K562 (cell line): ENCODE results near the gene CFHR5. TPM values are rescaled to one million over a fixed set of nuclear protein-coding genes. Genes with fewer than 3 reads are reported as not detected.

Experiments used
- BMI1 ChIP-seq: fragments of 150-350 bp; IDR thresholded peaks from 2 replicates; pipeline ENCODE4 v1.6.1; 2014; ENCODE audit warnings: low read length
- CREB3L1 ChIP-seq: fragments of 450-650 bp; IDR thresholded peaks from 2 replicates; pipeline ENCODE4 v1.6.1; 2014; ENCODE audit warnings: low read depth, mild to moderate bottlenecking, moderate library complexity, borderline replicate concordance
- ELF2 ChIP-seq: fragments of 250-450 bp; sonication (Bioruptor Pico); IDR thresholded peaks from 2 replicates; pipeline ENCODE4 v1.5.0; 2021; ENCODE audit warnings: mild to moderate bottlenecking
- ESRRB ChIP-seq: fragments of 250-450 bp; sonication (Bioruptor Pico); IDR thresholded peaks from 2 replicates; pipeline ENCODE4 v1.5.0; 2020; ENCODE audit warnings: mild to moderate bottlenecking, moderate library complexity, borderline replicate concordance
- KLF1 ChIP-seq: fragments of 450-650 bp; IDR thresholded peaks from 2 replicates; pipeline ENCODE4 v1.6.1; 2016; ENCODE audit warnings: missing genetic modification characterization, missing compliant biosample characterization
- NCOR1 ChIP-seq: fragments of 450-650 bp; IDR thresholded peaks from 2 replicates; pipeline ENCODE4 v1.6.1; 2016; ENCODE audit warnings: mild to moderate bottlenecking, moderate library complexity
- NEUROD1 ChIP-seq: fragments of 150-350 bp; IDR thresholded peaks from 2 replicates; pipeline ENCODE4 v1.6.1; 2014; ENCODE audit warnings: borderline replicate concordance, low read length, low read depth; ENCODE audit not compliant: partially characterized antibody
- PATZ1 ChIP-seq: fragments of 250-450 bp; sonication (Bioruptor Pico); IDR thresholded peaks from 2 replicates; pipeline ENCODE4 v1.5.0; 2020; ENCODE audit warnings: mild to moderate bottlenecking, borderline replicate concordance
- POLR3A ChIP-seq: IDR thresholded peaks from 2 replicates; pipeline ENCODE4 v1.6.1; 2011; ENCODE audit warnings: borderline replicate concordance, mild to moderate bottlenecking, moderate library complexity; ENCODE audit not compliant: insufficient read length, insufficient read depth; ENCODE audit errors: extremely low read depth
- PRPF4 ChIP-seq: fragments of 200-400 bp; formaldehyde crosslinking; IDR thresholded peaks from one replicate; pipeline ENCODE4 v1.6.1; 2017; ENCODE audit warnings: low read length, low read depth, mild to moderate bottlenecking; ENCODE audit not compliant: insufficient read depth, poor library complexity, severe bottlenecking
- RBM17 ChIP-seq: fragments of 200-400 bp; formaldehyde crosslinking; IDR thresholded peaks from 2 replicates; pipeline ENCODE4 v1.6.1; 2017; ENCODE audit warnings: low read depth, mild to moderate bottlenecking, low read length, borderline replicate concordance
- SP2 ChIP-seq: IDR thresholded peaks from 2 replicates; pipeline ENCODE4 v1.6.1; 2011; ENCODE audit warnings: mild to moderate bottlenecking, low read depth, low read length, moderate library complexity; ENCODE audit not compliant: poor library complexity, severe bottlenecking; ENCODE audit errors: extremely low read depth
- SPI1 ChIP-seq: IDR thresholded peaks from 2 replicates; pipeline ENCODE4 v1.6.1; 2011; ENCODE audit warnings: low read depth, low read length, control low read depth, borderline replicate concordance
- SRSF1 ChIP-seq: fragments of 200-400 bp; formaldehyde crosslinking; IDR thresholded peaks from 2 replicates; pipeline ENCODE4 v1.6.1; 2017; ENCODE audit warnings: mild to moderate bottlenecking, low read depth, low read length, moderate library complexity
- TCF3 ChIP-seq: sonication (generic); formaldehyde crosslinking; IDR thresholded peaks from 2 replicates; pipeline ENCODE4 v1.4.0; 2020; ENCODE audit warnings: mild to moderate bottlenecking, missing genetic modification reagents
- ZBTB26 ChIP-seq: fragments of 450-650 bp; formaldehyde crosslinking; IDR thresholded peaks from 2 replicates; pipeline ENCODE4 v1.4.0; 2022; ENCODE audit warnings: missing genetic modification characterization
- ZNF253 ChIP-seq: fragments of 250-450 bp; sonication (Bioruptor Pico); conservative IDR thresholded peaks from 2 replicates; pipeline ENCODE4 v1.6.1; 2021; ENCODE audit warnings: mild to moderate bottlenecking
- ZNF41 ChIP-seq: fragments of 250-450 bp; sonication (Bioruptor Pico); conservative IDR thresholded peaks from 2 replicates; pipeline ENCODE4 v1.4.0; 2020; ENCODE audit warnings: mild to moderate bottlenecking
- polyA plus RNA-seq, 8 experiments: library from polyadenylated mRNA; depleted of rRNA in 4 of 8; stranded (reverse) in 5 of 8; unstranded in 3 of 8; fragments of >200 nt; fragmentation: Nextera tagmentation in 2 of 8; fragmentation: Illumina TruSeq in 1 of 8; extraction: Ambion mirVana in 2 of 8; extraction: Trizol in 1 of 8; gene quantifications; 2 replicates each; pipeline versions ENCODE4 v1.2.1 to v1.2.3, GENCODE V29; 2011 to 2014; ENCODE audit warnings: inconsistent platforms in 1 of 8, missing spikeins in 1 of 8
- total RNA-seq, 7 experiments: library from RNA; depleted of rRNA in 6 of 7; stranded (reverse); fragments of >200 nt in 6 of 7; fragmentation: Illumina TruSeq in 2 of 7; extraction: Trizol in 2 of 7; gene quantifications; 2 replicates each; pipeline versions ENCODE4 v1.2.1 to v1.2.3, GENCODE V29; 2011 to 2021; ENCODE audit warnings: low replicate concordance in 1 of 7
- TF ChIP-seq, protein P1 (sequence below): fragments of 450-650 bp; IDR thresholded peaks from 2 replicates; pipeline ENCODE4 v1.6.1; 2016; ENCODE audit warnings: antibody characterized with exemption
- TF ChIP-seq, protein P2 (sequence below): fragments of 450-650 bp; formaldehyde crosslinking; IDR thresholded peaks from 2 replicates; pipeline ENCODE4 v1.4.0; 2020; ENCODE audit warnings: mild to moderate bottlenecking, moderate library complexity

Gene CFHR5
- total and polyA plus RNA-seq, 9 of the 15 experiments (the other 6 are each of a cell fraction or from before 2014, with no cell fraction given), result not detected

DNA sequence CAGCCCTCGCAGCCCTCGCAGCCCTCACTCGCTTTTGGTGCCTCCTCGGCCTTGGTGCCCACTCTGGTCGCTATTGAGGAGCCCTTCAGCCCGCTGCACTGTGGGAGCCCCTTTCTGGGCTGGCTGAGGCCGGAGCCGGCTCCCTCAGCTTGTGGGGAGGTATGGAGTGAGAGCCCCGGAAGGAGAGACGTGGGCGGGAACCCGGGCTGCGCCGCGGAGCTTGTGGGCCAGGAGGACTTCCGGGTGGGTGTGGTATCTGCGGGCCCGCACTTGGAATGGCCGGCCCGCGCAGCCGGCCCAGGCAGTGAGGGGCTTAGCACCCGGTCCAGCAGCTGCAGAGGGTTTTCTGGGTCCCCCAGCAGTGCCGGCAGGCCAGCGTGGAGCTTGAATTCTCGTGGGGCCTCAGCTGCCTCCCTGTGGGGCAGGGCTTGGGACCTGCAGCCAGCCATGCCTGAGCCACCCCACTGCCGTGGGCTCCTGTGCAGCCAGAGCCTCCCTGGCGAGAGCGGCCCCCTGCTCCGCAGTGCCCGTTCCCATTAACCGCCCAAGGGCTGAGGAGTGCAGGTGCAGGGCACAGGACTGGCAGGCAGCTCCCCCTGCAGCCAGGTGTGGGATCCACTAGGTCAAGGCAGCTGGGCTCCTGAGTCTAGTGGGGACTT is 43.7 kb upstream of the CFHR5 start (continued):
- TF ChIP-seq NEUROD1 (no peak), ZBTB26 (CRISPR knock-in tag) (no peak), PRPF4 (no peak), RBM17 (no peak), BMI1 (no peak), NCOR1 (no peak), CREB3L1 (no peak), ESRRB (CRISPR knock-in tag) (no peak), PATZ1 (CRISPR knock-in tag) (no peak), ZNF253 (CRISPR knock-in tag) (no peak), TCF3 (no peak), KLF1 (tag) (peak; percentile 66; the same call in 1 of the 2 replicates), SPI1 (no peak), SP2 (no peak), SRSF1 (no peak), ELF2 (peak; percentile 76), ZNF41 (CRISPR knock-in tag) (no peak), POLR3A (no peak)
- TF ChIP-seq, protein P1, sequence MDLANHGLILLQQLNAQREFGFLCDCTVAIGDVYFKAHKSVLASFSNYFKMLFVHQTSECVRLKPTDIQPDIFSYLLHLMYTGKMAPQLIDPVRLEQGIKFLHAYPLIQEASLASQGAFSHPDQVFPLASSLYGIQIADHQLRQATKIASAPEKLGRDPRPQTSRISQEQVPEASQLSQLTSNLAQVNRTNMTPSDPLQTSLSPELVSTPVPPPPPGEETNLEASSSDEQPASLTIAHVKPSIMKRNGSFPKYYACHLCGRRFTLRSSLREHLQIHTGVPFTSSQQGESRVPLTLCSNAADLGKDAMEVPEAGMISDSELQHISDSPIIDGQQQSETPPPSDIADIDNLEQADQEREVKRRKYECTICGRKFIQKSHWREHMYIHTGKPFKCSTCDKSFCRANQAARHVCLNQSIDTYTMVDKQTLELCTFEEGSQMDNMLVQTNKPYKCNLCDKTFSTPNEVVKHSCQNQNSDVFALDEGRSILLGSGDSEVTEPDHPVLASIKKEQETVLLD, result no peak
- TF ChIP-seq, protein P2, sequence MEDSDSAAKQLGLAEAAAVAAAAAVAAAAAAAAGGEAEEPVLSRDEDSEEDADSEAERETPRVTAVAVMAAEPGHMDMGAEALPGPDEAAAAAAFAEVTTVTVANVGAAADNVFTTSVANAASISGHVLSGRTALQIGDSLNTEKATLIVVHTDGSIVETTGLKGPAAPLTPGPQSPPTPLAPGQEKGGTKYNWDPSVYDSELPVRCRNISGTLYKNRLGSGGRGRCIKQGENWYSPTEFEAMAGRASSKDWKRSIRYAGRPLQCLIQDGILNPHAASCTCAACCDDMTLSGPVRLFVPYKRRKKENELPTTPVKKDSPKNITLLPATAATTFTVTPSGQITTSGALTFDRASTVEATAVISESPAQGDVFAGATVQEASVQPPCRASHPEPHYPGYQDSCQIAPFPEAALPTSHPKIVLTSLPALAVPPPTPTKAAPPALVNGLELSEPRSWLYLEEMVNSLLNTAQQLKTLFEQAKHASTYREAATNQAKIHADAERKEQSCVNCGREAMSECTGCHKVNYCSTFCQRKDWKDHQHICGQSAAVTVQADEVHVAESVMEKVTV (CRISPR knock-in tag), result no peak
